GM21786 (cell line): ENCODE data around the gene MAPK7.

Source experiments
- ATAC-seq: cut with Tn5 transposase; IDR thresholded peaks from one replicate; pipeline ENCODE4 v1.9.1; 2021; ENCODE audit not compliant: unreplicated experiment

Gene MAPK7

GRCh38 chr17:19414396-19415280 is 36.3 kb downstream of the MAPK7 start:
- no peak for ATAC-seq

- no peak for ATAC-seq
Observed at GRCh38 chr17:19415311-19415710, 37.0 kb downstream of the MAPK7 start.

GRCh38 chr17:19415806-19416775 is 37.8 kb downstream of the MAPK7 start:
- no peak for ATAC-seq

- no peak for ATAC-seq
Observed at GRCh38 chr17:19417611-19418010, 39.3 kb downstream of the MAPK7 start.

- ATAC-seq = no peak
Observed at GRCh38 chr17:19418251-19418992, 40.1 kb downstream of the MAPK7 start.

GRCh38 chr17:19421219-19421618 is 42.9 kb downstream of the MAPK7 start:
- ATAC-seq = no peak

GRCh38 chr17:19421926-19422325 is 43.6 kb downstream of the MAPK7 start:
- ATAC-seq = no peak

- ATAC-seq = no peak
Observed at GRCh38 chr17:19424934-19425868, 46.9 kb downstream of the MAPK7 start.

GRCh38 chr17:19426631-19427030 is 48.3 kb downstream of the MAPK7 start:
- ATAC-seq = no peak

- ATAC-seq = no peak
Observed at GRCh38 chr17:19431691-19432090, 53.4 kb downstream of the MAPK7 start.
